ENCODE data around the gene GID8. TPM values are rescaled to one million over a fixed set of nuclear protein-coding genes. Genes with fewer than 3 reads are reported as not detected.

GID8 gene
- total RNA-seq, 1 experiment from 2014 or later = 64.3 TPM

DNA sequence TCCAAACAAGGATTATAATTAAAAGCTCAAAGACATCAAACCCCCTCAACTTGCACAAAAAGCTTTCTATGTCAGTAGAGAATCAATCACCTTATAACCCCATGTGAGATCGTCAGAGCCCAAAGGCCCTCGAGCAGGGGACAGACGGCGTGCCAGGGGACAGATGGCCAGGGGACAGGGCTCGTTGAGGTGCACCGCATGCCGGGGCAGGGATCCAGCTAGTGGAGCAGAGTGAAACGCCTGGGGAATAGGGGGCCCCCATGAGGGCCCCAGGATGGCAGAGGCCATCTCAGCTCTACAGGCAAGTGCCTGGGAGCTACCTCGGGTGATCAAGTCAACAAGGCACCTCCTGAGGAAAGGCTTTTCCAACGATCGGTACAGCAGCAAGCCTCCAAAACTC, 40.3 kb upstream of the GID8 start:
- intact Hi-C loops (cut with micrococcal nuclease; ENCODE audit: unreplicated experiment) = no loop called here
- DNase-seq = no peak
- Mint-ChIP-seq H3K9me3 (ENCODE audit: low read depth, unreplicated experiment) (no peaks in the 10 kb centered on the region), H3K27ac (ENCODE audit: unreplicated experiment) (no peak overlapping the region), H3K36me3 (ENCODE audit: insufficient read depth, unreplicated experiment) (peaks cover 94% of the 10 kb centered on the region), H3K4me1 (ENCODE audit: low read depth, unreplicated experiment) (peaks cover 19% of the 10 kb centered on the region), H3K27me3 (ENCODE audit: unreplicated experiment) (no peaks in the 10 kb centered on the region), H3K4me3 (ENCODE audit: low read depth, unreplicated experiment) (peak overlapping the region; percentile 28)
- BruUV-seq (replicated peaks) = no TSS peak
- CTCF ChIA-PET = interaction anchor here (0.5 to 1.0 kb wide), 2 partner anchors 10 to 41 kb away, joined by 3 read pairs; no protein-coding TSS in a partner anchor
- TF ChIP-seq, protein P1, sequence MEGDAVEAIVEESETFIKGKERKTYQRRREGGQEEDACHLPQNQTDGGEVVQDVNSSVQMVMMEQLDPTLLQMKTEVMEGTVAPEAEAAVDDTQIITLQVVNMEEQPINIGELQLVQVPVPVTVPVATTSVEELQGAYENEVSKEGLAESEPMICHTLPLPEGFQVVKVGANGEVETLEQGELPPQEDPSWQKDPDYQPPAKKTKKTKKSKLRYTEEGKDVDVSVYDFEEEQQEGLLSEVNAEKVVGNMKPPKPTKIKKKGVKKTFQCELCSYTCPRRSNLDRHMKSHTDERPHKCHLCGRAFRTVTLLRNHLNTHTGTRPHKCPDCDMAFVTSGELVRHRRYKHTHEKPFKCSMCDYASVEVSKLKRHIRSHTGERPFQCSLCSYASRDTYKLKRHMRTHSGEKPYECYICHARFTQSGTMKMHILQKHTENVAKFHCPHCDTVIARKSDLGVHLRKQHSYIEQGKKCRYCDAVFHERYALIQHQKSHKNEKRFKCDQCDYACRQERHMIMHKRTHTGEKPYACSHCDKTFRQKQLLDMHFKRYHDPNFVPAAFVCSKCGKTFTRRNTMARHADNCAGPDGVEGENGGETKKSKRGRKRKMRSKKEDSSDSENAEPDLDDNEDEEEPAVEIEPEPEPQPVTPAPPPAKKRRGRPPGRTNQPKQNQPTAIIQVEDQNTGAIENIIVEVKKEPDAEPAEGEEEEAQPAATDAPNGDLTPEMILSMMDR (IDR thresholded peaks at IDR 0.05; ENCODE audit: unreplicated experiment) = no peak

DNA sequence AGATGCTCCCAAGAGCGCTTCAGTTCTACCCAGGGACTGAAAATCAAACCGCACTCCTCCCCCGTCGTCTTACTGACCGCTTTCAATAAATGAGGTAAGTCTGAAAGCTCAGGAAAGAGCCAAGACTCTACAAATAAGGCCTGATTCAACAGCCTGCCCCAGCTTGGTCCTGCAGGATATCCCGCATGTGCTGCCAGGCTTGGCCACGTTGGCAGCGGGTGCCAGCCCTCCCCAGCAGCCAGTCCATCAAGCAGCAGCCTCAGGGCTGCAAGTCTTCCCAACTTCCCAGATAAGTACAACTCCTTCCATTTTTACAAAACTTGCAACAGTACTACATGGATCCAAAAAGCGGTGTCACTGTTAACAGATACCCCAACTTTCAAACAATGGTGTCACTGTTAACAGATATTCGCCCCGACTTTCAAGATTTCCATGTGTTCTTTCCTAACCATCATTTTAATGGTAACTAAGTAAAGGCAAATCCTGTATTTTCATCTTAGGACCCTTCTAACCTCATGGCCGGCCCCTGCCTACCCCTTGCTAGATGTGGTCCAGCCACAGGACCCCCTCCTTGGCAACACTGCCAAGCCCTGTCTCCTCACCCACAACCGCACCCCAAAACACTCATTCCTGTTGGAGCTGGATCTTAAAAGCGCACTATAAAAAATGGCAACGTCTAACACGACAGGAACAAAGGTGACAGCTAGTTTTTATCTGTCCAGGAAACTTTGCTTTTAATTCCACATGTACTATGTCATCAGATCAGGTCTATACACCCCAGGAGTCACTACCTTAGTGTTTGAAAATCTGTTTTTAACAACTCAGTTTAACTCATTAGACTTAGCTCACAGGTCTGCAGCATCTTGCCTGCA, 39.6 kb upstream of the GID8 start:
- no peak for DNase-seq
- no peaks in the 10 kb centered on the region for H3K27me3 Mint-ChIP-seq (ENCODE audit: unreplicated experiment)
- TF ChIP-seq, protein P1 (IDR thresholded peaks at IDR 0.05; ENCODE audit: unreplicated experiment) = no peak
- peak overlapping the region; percentile 5 for H3K27ac Mint-ChIP-seq (ENCODE audit: unreplicated experiment)
- no peak overlapping the region for H3K4me3 Mint-ChIP-seq (ENCODE audit: low read depth, unreplicated experiment)
- peaks cover 19% of the 10 kb centered on the region for H3K4me1 Mint-ChIP-seq (ENCODE audit: low read depth, unreplicated experiment)
- peaks cover 94% of the 10 kb centered on the region for H3K36me3 Mint-ChIP-seq (ENCODE audit: insufficient read depth, unreplicated experiment)
- intact Hi-C loops (cut with micrococcal nuclease; ENCODE audit: unreplicated experiment) = no loop called here
- CTCF ChIA-PET = interaction anchor here (0.6 kb wide), 1 partner anchor 204 kb away, joined by 3 read pairs; no protein-coding TSS in a partner anchor
- no peaks in the 10 kb centered on the region for H3K9me3 Mint-ChIP-seq (ENCODE audit: low read depth, unreplicated experiment)
- no TSS peak for BruUV-seq (replicated peaks)

DNA sequence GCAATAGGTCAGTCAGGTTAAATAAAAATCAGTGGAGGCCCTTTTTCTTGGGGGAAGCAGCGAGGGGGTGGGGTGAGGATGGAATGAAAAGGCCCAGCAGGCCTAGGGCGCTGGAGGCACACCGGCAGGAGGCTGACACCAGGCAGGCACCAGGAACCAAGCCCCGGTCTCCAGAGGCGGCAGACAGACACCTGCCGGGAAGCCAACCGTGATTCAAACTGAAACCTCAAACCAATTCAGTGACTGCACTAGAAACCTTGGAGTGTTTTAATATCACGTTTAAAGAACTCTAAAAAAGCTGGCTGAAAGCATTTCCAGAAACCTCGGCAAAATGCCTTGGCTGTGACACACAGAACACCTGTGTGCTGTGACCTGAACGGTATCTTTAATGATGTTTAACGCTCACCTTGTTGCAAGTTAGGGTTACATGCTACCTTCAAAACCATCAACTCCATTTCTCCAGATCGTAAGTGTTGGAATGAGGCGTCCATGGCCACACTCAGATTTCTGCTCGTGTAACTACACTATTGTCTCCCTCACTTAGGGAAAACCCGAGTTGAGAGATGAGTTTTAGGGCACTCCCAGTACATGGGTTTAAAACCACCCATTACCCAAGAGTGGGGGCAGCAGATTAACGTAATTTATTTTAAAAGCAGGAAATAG, 38.8 kb upstream of the GID8 start:
- TF ChIP-seq, protein P1 (IDR thresholded peaks at IDR 0.05; ENCODE audit: unreplicated experiment) = no peak
- no peaks in the 10 kb centered on the region for H3K27me3 Mint-ChIP-seq (ENCODE audit: unreplicated experiment)

DNA sequence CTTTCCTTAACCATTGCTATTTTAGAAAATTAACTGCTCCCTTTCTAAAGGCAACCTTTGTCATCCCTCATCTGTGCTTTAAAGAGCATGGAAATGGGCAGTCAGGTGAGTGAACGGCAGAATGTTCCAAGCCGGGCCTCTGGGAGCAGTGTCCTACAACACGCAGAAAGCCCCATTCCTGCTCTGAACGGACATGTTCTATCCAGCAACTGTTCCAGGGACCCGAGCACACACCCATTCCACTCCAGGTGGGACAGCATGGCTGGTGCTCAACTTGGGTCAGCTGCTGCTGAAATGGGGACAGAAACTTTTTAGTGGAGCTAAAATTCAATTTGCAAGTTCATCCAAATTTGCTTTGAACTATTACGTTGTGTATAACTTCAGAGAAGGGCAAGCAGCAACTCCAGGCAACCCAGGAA, 38.3 kb upstream of the GID8 start:
- H3K4me1 Mint-ChIP-seq (ENCODE audit: low read depth, unreplicated experiment) = peaks cover 19% of the 10 kb centered on the region

More for the DNA sequence above, 38.8 kb upstream of the GID8 start:
- peaks cover 94% of the 10 kb centered on the region for H3K36me3 Mint-ChIP-seq (ENCODE audit: insufficient read depth, unreplicated experiment)
- DNase-seq = no peak
- CTCF ChIA-PET = interaction anchor here (0.6 kb wide), 1 partner anchor 203 kb away, joined by 3 read pairs; no protein-coding TSS in a partner anchor
- H3K4me3 Mint-ChIP-seq (ENCODE audit: low read depth, unreplicated experiment) = no peak overlapping the region
- H3K4me1 Mint-ChIP-seq (ENCODE audit: low read depth, unreplicated experiment) = peaks cover 19% of the 10 kb centered on the region
- peak overlapping the region; percentile 82 for H3K27ac Mint-ChIP-seq (ENCODE audit: unreplicated experiment)
- BruUV-seq (replicated peaks) = no TSS peak
- intact Hi-C loops (cut with micrococcal nuclease; ENCODE audit: unreplicated experiment) = no loop called here
- H3K9me3 Mint-ChIP-seq (ENCODE audit: low read depth, unreplicated experiment) = no peaks in the 10 kb centered on the region

More for the DNA sequence above, 38.3 kb upstream of the GID8 start:
- intact Hi-C loops (cut with micrococcal nuclease; ENCODE audit: unreplicated experiment) = loop anchor here (2.0 kb wide), 1 partner anchor 25 kb away; no protein-coding TSS in a partner anchor
- Mint-ChIP-seq H3K4me3 (ENCODE audit: low read depth, unreplicated experiment) (peak overlapping the region; percentile 18), H3K36me3 (ENCODE audit: insufficient read depth, unreplicated experiment) (peaks cover 94% of the 10 kb centered on the region), H3K9me3 (ENCODE audit: low read depth, unreplicated experiment) (no peaks in the 10 kb centered on the region), H3K27me3 (ENCODE audit: unreplicated experiment) (no peaks in the 10 kb centered on the region), H3K27ac (ENCODE audit: unreplicated experiment) (peak overlapping the region; percentile 82)
- DNase-seq = no peak
- TF ChIP-seq, protein P1 (IDR thresholded peaks at IDR 0.05; ENCODE audit: unreplicated experiment) = no peak
- BruUV-seq (replicated peaks) = no TSS peak
- CTCF ChIA-PET = no interaction called here

All from Calu3 (cell line).